Retinal pigment epithelial cell (primary cell): ENCODE data around the gene HMGCS2.
A peak's percentile ranks its signal among the peaks of the same experiment; 100 is the strongest.

Experiments
- DNase-seq: peaks from one replicate; pipeline ENCODE4 v3.0.0-alpha.2; 2010; ENCODE audit warnings: low read depth
- H3K4me3 ChIP-seq: 2 replicates; pipeline ENCODE4 v1.5.1; 2011; ENCODE audit warnings: mild to moderate bottlenecking, low read length, control low read depth, moderate library complexity
- TF ChIP-seq, protein P1 (sequence below): conservative IDR thresholded peaks from 2 replicates; pipeline ENCODE4 v1.5.1; 2011; ENCODE audit warnings: low read depth, low read length, control low read depth, inconsistent platforms

HMGCS2 gene

DNA sequence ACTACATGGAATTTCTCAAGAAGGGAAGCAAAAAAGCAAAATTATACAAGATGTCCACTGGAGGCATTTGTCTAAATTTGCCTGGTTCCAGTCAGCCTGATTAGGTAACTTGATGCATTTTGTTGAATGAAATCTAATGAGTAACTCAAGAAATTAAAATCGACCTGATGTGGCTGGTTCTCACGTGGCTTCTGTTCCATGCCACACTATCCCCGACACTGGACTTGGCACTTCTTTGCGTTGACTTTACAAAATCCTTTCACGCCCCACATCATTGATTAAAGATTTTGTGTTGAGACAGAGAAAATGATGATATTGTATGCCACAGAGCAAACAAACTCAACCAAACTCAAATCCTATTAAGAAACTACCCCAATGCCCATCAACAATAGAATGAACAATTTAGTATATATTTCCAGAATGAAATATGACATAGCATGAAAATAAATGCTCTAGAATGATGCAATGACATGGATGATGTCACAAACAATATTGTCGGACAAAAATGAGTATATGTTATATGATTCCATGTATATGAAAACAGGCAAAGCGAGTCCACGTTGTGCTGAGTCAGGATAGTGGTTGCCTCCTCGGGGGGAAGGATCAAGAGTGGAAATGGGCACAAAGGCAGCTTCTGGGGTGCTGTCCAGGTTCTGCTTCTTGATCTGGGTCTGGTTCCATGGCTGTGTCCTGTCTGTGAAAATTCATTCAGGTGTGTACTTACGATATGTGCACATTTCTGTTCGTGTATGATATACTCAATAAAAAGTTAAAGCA, 12.9 kb upstream of the HMGCS2 start:
- DNase-seq, result no peak
- TF ChIP-seq, protein P1, sequence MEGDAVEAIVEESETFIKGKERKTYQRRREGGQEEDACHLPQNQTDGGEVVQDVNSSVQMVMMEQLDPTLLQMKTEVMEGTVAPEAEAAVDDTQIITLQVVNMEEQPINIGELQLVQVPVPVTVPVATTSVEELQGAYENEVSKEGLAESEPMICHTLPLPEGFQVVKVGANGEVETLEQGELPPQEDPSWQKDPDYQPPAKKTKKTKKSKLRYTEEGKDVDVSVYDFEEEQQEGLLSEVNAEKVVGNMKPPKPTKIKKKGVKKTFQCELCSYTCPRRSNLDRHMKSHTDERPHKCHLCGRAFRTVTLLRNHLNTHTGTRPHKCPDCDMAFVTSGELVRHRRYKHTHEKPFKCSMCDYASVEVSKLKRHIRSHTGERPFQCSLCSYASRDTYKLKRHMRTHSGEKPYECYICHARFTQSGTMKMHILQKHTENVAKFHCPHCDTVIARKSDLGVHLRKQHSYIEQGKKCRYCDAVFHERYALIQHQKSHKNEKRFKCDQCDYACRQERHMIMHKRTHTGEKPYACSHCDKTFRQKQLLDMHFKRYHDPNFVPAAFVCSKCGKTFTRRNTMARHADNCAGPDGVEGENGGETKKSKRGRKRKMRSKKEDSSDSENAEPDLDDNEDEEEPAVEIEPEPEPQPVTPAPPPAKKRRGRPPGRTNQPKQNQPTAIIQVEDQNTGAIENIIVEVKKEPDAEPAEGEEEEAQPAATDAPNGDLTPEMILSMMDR, result peak; percentile 5
- no peak overlapping the region for H3K4me3 ChIP-seq

DNA sequence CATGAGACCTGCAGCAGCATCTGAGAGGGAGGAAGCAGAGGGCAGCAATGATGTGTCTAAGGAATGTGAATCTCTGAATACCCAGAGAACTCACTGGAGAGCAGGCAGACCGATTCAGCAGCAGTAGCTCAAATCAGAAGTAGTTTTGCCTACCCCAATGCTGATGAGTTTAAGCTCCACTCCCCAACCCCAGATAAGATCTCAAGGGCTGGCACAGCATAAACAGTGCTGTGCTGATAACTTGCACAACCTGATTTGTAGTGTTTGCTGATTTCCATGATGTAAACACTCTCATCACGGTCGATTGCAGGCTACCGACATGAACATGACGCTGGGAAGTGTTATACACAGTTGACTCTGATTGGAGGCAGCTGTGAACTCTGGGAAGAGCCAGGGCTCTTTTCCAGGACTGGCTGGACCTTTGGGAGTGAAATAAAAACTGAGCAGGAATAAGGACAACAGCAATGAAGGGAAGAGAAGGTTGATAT, 11.2 kb upstream of the HMGCS2 start:
- H3K4me3 ChIP-seq, result no peak overlapping the region
- DNase-seq, result no peak
- TF ChIP-seq, protein P1, result no peak

DNA sequence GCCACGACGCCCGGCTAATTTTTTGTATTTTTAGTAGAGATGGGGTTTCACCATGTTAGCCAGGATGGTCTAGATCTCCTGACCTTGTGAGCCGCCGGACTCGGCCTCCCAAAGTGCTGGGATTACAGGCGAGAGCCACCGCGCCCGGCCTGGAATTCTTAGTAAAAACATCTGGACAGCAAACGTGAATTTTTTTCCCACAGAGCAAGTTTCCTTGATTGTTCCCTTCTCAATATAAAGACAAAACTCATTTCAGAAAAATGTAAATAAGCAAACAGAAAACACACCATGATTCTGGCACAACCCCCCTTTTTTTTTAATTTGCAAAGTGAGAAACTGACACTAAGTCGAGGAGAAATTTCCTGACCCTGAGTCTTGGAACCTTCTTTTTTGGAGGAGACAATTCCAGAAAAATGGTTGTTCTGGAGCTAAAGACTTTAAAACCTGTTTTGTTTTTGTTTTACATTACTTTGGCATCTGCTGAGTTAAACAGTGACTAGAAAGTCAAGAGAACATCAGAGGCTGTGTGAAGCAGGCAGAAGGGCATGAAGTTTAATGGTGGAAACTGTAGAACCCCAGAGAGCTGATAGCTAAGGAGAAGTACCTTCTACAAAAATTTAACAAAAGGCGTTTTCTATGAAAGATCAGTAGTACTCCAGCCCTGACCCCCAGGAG, 10.3 kb upstream of the HMGCS2 start:
- H3K4me3 ChIP-seq, result no peak overlapping the region
- TF ChIP-seq, protein P1, result no peak
- no peak for DNase-seq

DNA sequence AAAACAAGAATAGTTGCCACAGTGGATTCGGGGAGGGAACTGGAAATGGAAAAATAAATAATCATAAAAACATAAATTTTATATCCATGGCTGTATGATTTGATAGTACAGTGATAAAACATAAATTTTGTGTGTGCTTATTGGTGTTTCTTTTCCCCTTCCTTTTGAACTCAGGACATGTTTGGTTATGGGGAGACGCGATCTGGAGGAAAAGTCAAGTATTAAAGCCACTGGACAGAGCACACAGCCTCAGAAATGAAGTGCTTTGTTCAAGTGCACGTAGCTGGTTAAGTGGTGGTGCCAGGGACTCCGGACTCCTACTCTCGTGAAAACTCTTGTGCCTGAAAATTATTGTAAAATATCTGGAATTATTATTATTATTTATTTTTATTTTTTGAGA, 9.7 kb upstream of the HMGCS2 start:
- TF ChIP-seq, protein P1, result no peak
- DNase-seq, result no peak
- no peak overlapping the region for H3K4me3 ChIP-seq

DNA sequence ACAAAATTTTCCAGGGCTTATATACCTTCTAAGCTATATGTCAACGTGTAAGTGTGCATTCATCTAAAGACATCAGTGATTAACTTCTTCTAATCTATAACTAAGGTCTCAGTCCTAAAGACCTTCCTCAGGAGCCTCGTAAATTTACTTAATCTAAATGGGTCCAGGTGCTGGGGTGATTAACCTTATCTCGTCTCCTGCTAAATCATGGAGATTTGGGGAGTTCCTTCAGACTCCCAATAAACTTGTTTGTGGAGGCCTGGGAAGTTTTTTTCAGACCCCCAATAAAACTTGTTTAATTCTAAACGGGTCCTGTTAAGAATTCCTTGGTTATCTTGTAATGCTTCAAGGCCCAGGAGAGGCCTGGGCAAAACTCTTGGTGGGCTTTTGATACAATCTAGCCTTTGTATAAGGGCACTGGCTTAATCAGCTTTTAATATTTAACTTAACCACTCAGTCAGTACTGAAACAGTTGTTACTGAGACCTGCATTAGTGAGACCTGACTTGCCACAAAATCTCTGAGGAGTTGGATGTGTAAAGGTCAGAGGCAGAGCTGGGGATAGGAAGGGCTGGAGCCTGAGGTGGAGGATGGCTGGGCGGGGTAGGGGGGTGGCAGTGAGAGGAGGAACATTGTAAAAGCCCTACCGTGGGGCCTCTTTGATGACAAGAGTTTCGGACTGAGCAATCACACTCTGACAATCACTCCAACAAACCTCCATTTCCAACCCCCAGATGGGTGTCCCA, 6.2 kb upstream of the HMGCS2 start:
- no peak overlapping the region for H3K4me3 ChIP-seq
- TF ChIP-seq, protein P1, result no peak
- DNase-seq, result no peak

DNA sequence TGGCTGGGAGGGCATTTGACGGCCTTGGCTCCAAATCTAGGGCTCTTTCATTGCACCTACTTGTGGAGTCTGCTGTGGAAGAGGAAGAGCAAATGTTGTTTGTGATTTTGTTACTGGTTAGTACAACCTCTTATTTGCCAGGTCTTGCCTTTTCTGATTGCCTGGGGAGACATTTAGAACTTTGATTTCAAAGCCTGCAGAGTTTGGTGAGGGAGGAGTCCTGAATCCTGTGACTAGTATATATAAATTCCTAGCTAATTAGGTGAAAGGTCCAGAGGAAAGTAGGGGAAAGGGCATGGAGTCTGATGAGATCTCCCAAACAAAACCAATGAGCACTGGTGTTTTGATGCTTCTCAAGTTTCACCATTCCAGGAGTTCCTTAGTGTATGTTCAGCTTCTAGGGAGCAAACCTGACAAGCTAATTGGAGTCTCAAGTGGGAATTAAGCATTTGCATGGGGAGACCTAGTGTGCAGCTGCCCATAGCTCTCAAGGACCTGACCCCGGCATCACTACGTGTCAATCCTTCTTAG, 5.1 kb upstream of the HMGCS2 start:
- TF ChIP-seq, protein P1, result no peak
- peak; percentile 72 for DNase-seq
- no peak overlapping the region for H3K4me3 ChIP-seq
